ENCODE results near the gene PSEN2.
A peak's percentile ranks its signal among the peaks of the same experiment; 100 is the strongest.

Gene PSEN2

DNA sequence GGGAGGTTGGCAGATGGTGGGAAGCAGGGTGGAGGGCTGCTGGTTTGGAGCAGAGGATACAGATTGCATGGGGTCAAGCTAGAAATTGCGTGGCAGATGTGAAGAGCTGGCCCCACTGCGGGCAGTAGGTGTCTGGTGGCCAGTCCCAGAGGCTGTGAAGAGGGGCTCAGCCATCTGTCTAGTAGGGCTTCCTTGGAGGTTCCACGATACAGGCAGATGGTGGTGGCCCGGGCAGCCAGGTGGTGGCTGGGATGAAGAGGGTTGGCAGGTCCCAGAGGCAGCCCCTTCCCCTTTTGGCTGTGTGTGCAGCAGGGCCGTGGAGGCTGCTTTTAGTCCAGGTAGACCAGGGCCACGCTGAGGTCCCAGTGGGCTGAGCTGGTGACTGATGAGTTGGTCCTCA is 16.6 kb downstream of the PSEN2 start:
- DNase-seq (ENCODE audit: low read depth): no peak

DNA sequence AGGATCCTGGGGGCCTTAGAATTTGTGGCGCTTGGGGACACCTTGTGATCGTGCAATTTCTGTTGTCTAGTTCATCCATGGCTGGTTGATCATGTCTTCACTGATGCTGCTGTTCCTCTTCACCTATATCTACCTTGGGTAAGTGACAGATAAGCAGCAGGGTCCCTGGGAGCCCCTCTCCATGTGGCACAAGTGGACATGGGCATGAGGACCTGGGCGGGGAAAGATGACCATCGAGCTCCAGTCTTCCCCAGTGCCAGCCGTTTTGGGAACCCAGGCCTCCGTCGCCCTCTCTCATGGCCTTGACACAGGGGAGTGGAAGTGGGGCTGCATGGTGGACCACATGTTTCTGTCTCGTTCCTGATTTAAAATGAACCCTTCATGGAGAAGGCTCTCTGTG is 17.6 kb downstream of the PSEN2 start:
- no peak for DNase-seq (ENCODE audit: low read depth)

DNA sequence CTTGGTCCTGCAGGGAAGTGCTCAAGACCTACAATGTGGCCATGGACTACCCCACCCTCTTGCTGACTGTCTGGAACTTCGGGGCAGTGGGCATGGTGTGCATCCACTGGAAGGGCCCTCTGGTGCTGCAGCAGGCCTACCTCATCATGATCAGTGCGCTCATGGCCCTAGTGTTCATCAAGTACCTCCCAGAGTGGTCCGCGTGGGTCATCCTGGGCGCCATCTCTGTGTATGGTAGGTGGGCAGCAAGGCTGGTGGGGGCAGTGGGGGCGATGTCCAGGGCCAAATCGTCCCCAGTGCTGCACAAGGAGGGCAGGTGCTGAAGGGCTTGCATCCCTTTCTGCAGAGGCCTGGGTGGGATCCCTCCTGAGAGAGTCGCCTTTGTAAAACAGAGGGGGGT is 18.4 kb downstream of the PSEN2 start:
- DNase-seq (ENCODE audit: low read depth): no peak

DNA sequence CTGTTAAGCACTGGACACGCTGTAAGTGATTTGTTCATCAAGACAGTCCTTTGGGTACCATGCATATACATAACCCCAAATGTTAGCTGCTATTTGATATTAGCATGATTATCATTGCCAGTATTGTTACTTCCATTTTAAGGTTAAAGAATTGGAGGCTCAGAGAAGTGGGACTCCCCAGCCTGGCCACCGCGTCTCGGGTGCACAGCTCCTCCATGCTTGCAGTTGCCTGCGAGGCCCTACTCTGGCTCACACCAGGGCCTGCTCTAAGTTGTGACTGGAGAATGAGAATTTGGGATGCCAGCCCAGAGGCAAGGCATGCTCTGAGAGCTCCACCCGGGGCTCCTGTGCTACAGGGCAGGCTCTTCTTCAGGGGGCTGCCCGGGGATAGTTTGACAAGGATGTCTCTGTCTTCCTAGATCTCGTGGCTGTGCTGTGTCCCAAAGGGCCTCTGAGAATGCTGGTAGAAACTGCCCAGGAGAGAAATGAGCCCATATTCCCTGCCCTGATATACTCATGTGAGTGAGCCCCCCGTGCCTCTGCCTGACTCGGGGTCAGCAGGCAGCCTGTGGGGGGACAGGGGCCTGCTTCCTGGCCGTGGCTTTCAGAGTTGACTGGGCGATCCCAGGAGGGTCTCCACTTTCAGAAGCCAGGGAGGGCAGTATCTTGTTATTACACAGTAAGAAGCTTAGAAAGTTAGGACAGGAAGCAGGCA is 19.4 kb downstream of the PSEN2 start:
- DNase-seq (ENCODE audit: low read depth): no peak

DNA sequence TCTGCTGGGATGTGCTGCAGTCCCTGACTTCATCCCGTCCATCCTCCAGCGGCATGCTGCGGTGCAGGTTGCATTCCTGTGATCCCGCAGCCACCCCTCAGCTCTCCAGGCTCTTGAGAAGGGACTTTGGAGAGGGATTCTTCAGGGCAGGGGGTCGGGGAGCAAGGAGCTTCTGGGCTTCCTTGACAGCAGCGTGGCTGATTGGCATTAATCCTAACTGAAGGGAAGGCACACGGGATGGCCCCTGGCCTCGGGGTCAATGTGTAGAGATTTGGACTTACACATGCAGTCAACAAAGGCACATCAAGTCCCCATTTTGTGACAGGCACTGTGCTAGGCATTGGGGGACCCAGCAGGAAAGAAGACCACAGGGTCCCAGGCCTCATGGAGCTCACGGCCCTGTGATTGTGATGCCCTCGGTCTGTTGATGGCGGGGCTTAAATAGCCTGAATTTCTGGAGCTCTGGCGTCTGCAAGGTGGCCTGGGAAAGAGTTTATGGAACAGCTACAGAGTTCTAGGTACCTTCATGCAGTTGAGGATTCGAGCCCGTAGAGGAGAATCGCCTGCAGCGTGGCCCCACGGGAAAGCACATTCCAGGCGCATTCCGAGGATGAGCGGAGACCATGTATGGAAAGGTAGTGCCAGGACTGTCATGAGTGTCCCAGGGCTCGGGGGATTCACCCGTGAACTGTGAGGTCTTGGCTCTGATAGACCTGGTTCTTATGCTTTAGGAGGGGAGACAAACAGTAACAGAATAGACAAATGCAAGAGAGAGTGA is 20.1 kb downstream of the PSEN2 start:
- DNase-seq (ENCODE audit: low read depth): no peak

DNA sequence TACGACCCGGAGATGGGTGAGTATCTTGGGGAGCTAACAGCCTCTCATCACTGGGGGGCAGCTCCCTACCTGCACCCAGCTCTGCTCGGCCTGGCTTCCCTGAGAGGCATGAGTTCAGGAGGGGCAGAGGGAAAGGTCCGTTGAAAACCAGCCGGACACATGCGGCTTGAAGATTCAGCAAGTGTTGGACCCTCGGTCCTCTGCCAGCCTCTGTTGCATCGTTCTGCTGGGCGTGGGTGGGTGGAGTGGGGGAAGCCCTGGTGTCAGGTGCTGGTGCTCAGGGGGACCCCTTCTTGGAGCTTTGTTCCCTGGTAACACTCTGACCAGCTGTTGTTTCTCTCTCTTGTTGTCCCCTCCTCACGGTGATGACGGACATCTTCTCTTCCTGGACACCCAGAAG is 20.9 kb downstream of the PSEN2 start:
- DNase-seq (ENCODE audit: low read depth): no peak

DNA sequence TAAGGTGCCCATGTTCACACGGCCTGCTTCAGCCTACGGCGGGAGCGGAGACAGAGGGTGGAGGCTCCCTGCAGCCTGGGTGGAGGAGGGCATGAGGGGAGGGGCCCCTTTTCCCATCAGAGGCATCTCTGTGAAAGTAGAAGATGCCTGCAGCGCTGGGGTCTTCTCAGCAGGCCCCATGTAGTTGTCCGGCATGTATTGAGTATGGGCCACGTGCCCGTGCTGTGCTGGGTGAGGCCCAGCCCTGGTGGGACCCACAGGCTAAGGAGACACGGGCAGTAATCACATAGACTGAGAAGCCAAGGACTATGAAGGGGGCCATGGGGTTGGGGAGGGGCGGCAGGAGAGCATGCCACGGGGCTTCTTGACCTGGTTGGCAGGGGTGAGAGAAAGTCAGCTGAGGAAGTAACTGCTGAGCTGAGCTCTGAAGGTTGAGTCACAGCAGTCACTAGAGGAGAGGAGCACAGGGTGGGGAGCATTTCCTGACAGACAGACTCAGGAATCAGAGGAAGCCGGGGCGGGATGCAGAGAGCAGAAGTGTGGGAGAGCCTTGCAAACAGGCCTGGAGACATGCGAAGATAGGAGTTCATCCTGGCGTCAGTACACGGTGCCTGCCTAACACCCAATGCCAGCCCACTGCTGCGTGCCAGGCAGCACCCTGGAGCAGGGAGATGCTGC is 21.6 kb downstream of the PSEN2 start:
- no peak for DNase-seq (ENCODE audit: low read depth)

DNA sequence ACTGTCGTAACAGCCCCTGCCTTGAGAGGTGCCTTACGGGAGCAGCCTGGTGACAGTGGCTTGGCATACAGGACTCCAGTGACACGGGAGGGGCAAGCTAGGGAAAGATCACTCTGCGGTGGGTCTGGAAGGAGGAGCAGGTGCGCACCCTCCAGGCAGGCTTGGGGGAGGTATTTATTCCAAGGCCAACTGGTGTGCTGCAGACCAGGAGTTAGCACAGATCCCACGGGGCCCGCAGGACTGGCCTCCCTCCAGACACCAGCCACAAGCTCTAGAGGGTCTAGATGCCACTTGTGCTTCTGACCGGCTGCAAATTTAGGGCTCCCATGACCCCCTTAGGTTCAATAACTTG is 22.1 kb downstream of the PSEN2 start:
- DNase-seq (ENCODE audit: low read depth): no peak

DNA sequence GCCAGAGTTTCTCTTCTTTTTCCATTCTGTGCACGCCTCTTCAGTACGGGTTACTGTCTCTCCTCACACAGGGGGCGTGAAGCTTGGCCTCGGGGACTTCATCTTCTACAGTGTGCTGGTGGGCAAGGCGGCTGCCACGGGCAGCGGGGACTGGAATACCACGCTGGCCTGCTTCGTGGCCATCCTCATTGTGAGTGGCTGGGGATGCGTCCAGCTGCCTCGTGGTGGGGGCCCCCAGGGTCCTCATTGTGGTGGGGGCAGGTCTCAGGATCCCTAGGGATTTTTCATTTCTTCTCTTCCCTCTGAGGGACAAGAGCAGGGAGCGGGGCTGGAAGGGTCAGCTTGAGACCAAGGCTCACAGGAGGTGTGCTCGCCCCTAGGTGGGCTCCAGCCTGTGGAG is 23.5 kb downstream of the PSEN2 start:
- no peak for DNase-seq (ENCODE audit: low read depth)

DNA sequence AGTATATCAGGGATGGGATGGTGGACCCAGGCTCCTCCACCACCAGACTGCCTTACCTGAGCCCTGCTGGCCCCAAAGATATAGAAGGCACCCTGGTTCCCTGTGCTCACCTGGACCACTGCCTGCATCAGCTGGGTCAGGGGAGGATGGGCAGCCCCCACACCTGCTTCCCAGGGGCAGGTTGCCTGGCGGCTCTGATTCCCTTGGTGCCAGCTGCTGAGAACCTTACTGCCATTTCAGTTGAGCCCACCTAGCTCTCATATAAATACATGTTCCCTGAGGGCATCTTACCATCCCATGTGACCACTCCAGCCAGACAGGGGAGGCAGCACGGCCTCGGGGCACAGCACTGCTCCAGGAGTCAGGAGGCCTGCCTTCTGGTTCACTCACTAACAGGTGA is 24.4 kb downstream of the PSEN2 start:
- DNase-seq (ENCODE audit: low read depth): no peak

DNA sequence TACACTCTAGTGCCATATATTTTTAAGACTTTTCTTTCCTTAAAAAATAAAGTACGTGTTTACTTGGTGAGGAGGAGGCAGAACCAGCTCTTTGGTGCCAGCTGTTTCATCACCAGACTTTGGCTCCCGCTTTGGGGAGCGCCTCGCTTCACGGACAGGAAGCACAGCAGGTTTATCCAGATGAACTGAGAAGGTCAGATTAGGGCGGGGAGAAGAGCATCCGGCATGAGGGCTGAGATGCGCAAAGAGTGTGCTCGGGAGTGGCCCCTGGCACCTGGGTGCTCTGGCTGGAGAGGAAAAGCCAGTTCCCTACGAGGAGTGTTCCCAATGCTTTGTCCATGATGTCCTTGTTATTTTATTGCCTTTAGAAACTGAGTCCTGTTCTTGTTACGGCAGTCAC is 25.2 kb downstream of the PSEN2 start:
- no peak for DNase-seq (ENCODE audit: low read depth)

DNA sequence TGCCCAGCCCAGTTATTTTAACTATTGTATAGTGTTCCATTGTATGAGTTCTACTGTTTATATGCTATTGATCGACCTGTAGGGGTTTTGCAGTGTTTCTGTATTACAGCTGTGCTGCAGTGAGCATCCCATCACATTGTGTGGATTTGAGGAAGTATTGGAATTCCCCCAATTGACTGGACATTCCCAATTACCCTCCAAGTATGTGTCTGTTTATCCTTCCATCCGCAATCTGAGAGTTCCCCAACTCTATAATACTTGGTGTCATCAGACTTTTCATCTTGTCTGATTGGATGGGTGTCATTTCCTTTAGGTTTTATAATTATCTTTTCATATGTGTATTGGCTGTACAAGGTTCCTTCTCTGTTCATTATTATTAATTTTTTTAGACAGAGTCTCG is 27.8 kb downstream of the PSEN2 start:
- DNase-seq (ENCODE audit: low read depth): no peak

DNA sequence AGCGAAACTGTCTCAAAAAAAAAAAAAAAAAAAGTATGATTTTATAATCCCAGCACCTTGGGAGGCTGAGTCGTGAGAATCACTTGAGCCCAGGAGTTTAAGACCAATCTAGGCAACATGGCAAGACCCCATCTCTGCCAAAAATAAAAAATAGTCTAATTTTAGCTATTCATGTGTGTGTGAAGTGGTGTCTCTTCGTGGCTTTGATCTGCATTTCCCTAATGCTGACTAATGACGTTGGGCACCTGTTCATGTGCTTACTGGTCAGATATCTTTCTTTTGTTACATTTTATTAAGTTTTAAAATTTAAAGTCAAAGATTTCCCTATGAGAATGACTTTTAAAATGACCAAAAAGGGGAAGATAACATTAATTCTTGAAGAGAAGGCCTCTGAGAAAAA is 31.0 kb downstream of the PSEN2 start:
- no peak for DNase-seq (ENCODE audit: low read depth)

DNA sequence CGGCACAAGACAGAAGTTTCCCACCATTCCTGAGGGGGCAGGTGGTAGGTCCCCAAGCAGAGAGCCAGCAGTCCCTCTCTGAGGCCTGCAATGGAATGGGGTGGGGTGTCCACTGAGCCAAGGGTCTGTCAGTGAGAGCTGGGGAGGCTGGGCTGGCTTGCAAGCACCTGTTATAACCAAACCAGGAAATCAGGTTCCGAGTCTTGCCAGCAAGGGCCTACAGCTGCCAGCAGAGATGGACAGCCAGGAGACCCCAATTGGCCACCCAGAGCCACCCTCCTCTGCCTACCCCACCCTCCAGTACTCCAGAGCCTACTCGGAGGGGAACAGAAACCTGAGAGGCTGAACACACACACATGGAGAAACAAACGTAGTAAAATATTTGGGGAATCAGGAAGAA is 32.2 kb downstream of the PSEN2 start:
- no peak for DNase-seq (ENCODE audit: low read depth)

DNA sequence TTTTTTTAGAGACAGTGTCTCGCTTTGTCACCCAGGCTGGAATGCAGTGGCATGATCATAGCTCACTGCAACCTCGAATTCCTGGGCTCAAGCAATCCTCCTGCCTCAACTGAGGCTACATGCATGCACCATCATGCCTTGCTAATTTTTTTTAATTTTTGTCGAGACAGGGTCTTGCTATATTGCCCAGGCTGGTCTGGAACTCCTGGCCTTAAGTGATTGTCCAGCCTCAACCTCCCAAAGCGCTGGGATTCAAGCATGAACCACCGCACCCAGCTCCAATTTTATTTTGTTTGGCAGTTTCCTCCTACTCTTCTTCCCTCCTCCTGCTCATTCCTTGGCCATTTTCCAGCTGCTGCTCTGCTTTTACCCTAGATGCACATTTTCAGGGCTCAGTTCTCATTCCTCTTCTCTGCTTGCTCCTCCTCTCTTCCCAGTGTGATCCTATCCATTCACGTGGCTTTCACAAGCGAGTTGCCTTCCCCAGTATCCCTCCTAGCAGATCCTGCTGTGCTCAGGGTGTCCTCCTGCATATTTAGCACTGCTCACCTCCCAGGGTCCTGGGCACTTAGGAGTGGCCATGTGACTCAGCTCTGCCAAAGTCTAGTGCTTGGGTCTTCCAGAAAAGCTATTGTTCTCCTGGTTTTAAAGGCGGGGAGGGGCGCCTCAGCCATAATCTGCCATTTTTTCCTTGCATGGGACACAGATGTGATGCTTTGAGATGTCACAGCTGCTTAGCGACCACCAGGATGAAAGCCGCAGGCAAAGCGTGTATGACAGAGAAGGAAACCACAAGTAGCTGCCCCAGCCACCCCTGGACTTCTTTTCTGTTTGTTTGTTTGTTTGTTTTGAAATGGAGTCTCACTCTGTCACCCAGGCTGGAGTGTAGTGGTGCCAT is 33.7 kb downstream of the PSEN2 start:
- no peak for DNase-seq (ENCODE audit: low read depth)

DNA sequence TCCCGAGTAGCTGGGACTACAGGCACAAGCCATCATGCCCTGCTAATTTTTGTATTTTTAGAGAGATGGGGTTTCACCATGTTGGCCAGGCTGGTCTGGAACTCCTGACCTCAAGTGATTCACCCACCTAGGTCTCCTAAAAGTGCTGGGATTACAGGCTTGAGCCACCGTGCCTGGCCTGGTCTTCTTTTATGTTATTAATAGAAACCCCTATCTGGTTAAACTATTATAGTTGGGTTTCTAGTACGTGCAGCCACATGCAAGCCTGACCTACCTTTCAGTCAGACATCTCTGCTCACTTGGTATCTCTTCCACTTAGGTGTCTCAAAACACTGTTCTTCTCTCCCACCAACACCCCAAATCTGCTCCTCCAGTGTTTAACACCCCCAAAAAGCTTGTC is 34.4 kb downstream of the PSEN2 start:
- no peak for DNase-seq (ENCODE audit: low read depth)

DNA sequence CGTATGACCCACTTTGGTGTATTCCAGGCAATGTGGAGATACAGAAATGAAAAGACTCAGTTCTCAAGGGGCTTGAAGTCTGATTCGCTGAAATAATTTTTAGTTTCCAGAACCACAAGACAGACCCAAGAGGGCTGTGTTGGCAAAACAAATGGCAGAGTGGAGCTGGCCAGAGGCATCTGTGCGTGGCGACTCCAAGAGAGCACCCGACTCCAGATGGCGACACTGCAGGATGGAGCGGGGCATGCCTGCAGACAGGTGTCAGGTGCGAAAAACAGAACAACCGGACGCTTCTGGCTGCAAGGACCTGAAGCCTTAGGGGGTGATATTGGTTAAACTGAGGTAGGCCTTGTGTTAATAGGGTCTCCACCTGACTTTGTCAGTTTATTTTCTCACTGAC is 38.0 kb downstream of the PSEN2 start:
- no peak for DNase-seq (ENCODE audit: low read depth)

DNA sequence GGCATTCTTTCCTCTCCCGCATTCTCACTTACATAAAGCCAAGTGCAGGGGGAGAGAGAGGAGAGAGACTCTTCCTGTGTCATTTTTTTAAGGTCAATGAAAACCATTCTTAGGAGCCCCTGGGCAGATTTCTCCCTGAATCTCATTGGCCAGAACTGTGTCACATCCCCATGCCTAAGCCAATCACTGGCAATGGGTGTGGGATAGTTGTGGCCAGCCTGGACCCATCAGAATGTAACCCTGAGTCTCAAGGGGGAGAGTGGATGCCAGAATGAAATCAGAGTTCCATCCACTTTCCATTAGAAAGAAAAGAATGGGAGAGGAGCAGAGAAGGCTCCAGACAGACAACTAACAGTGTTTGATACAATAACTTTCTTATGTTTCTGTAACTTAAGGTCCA is 38.5 kb downstream of the PSEN2 start:
- no peak for DNase-seq (ENCODE audit: low read depth)

DNA sequence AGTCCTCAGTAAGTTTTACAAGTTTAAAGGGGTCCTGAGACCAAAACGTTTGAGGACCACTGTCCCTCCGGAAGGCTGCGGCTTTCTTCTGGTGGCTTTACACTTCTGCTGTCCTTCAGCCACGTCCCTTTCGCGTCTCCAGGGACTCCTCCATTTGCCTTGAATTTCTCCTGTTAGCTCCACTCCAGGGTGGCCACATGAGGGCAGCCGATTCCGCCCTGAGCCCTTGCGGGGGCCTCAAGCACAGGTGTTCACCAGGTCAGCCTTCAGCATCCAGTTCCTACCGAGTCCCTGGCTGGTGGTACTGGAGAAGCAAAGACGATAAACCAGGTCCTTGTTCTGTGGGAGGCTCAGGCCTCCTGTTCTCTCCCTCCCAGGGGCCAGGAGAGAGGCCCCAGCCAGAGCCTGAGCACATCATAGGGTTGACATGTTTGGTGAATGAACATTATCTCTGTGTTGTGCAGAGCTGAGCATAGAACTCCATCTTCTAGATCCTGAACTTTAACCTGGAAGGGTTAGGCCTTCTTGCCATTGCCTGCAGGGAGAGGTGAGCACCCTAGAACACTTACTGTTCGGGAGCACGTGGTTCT is 42.3 kb downstream of the PSEN2 start:
- peak; percentile 9 for DNase-seq (ENCODE audit: low read depth)

DNA sequence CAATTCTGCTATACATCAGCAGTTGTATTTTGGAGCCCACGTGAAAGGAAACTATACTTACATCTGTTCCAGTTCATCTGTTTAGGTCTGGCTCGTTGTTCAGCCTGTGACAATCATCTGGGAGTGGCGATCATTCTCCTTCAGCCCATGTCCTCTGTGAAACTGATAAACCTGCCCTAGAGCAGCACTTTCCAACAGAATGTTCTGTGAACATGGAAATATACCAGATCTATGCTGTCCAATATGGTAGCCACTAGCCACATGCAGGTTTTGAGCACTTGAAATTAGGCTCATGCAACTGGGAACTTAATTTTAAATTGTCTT is 45.2 kb downstream of the PSEN2 start:
- DNase-seq (ENCODE audit: low read depth): no peak

DNA sequence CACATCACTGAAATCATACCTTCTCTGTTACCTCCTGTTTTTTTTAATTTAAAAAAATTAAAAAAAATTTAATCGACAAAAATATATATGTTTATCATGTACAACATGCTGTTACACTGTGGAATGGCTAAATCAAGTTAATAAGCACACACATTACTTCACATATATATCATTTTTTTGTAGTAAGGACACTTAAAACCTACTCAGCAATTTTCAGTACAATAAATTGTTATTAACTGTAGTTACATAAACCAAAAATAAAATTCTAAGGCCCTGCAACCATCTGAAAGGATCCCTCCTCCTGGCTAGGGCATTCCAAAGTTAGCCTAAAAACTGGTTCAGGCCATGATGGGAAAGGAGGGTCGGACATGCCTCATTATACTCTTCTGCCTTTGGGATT is 46.1 kb downstream of the PSEN2 start:
- DNase-seq (ENCODE audit: low read depth): no peak

DNA sequence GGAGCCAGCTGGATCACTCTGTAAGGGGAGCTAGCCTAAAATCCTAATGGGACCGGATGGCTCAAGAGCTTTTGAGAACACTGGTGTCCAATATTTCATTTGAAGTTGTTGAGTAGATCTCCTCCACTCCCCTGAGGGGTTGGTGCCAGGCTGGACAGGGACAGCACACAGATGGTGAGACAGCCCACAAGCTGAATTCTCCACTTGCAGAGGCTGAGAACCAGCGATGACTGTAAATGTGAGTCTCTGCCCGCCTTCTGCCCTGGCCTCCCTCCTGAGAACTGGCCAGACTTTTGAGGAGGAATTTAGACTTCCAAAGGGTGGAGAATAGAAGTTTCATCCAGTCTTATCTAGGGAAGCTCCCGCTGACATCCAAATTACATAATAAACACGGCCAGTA is 49.2 kb downstream of the PSEN2 start:
- no peak for DNase-seq (ENCODE audit: low read depth)

Measured in stimulated activated CD8-positive, alpha-beta memory T cell treated with anti-CD3 and anti-CD28 coated beads, Interleukin-7, amount 100 ng/mL, for 24 hours (primary cell).